Occipital lobe (tissue), 3 donors: ENCODE data around the gene FOSB. TPM values are rescaled to one million over a fixed set of nuclear protein-coding genes. Genes with fewer than 3 reads are reported as not detected.

ENCODE experiments used
- DNase-seq: peaks from one replicate; lab custom pipeline; 2025; lab: John Stamatoyannopoulos, UW
- small RNA-seq: library from RNA; depleted of rRNA; stranded (forward); fragments of <200 nt; gene quantifications from one replicate; pipeline ENCODE3, GENCODE V24; 2014
- total RNA-seq: library from RNA; depleted of rRNA; stranded (reverse); fragments of >200 nt; gene quantifications from one replicate; pipeline ENCODE4 v1.2.3, GENCODE V29; 2014

Gene FOSB
- total RNA-seq, 1 donor from 2014 or later: 2.2 TPM

- no peak for DNase-seq
These were observed 56.9 kb downstream of the FOSB start for GRCh38 chr19:45524575-45525129.

Small RNA genes within 50 kb of the gene (small RNA-seq; reads per million reads assigned to genes)
- gene MIR6088: not detected

Other genes starting within 250 kb of the FOSB start
- gene EXOC3L2, start 222.6 kb upstream of the FOSB start, total RNA-seq: not detected
- gene MARK4, start 216.7 kb upstream of the FOSB start, total RNA-seq: 19.2 TPM
- gene CKM, start 145.1 kb upstream of the FOSB start, total RNA-seq: 1.2 TPM
- 0.16 TPM for gene KLC3, start 127.2 kb upstream of the FOSB start, total RNA-seq
- gene ERCC2, start 97.4 kb upstream of the FOSB start, total RNA-seq: 10.9 TPM
- not detected for gene PPP1R13L, start 62.9 kb upstream of the FOSB start, total RNA-seq
- 5.3 TPM for gene POLR1G, start 61.4 kb upstream of the FOSB start, total RNA-seq
- 51.2 TPM for gene ERCC1, start 44.1 kb upstream of the FOSB start, total RNA-seq
- 56.8 TPM for gene RTN2, start 29.1 kb downstream of the FOSB start, total RNA-seq
- gene PPM1N, start 30.4 kb downstream of the FOSB start, total RNA-seq: 0.47 TPM
- 8.4 TPM for gene VASP, start 39.5 kb downstream of the FOSB start, total RNA-seq
- gene OPA3, start 116.8 kb downstream of the FOSB start, total RNA-seq: 2.0 TPM
- 0.16 TPM for gene GPR4, start 134.2 kb downstream of the FOSB start, total RNA-seq
- 15.8 TPM for gene EML2, start 171.4 kb downstream of the FOSB start, total RNA-seq
- gene GIPR, start 200.2 kb downstream of the FOSB start, total RNA-seq: not detected
- 108 TPM for gene SNRPD2, start 224.0 kb downstream of the FOSB start, total RNA-seq
- 8.0 TPM for gene QPCTL, start 224.7 kb downstream of the FOSB start, total RNA-seq